ENCODE measurements around the gene ITGA3. TPM values are rescaled to one million over a fixed set of nuclear protein-coding genes. Genes with fewer than 3 reads are reported as not detected.

Gene ITGA3
- total RNA-seq, 1 donor from 2014 or later: 143 TPM

DNA sequence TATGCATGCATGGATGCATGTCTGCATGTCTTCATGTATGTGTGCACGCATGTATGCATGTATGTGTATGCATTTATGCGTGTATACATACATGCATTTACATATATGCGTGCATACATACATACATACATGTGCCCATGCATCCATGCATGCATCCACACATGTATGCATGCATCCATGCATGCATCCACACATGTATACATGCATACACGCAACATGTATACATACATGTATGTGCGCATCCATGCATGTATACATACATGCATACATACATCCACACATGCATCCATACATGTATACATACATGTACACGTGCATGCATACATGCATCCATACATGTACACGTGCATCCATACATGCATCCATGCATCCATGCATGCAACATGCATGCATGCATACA, 31.1 kb upstream of the ITGA3 start:
- no peak for TF ChIP-seq CTCF (IDR thresholded peaks at IDR 0.05; ENCODE audit: unreplicated experiment)
- H3K4me3 Mint-ChIP-seq: no peak overlapping the region

DNA sequence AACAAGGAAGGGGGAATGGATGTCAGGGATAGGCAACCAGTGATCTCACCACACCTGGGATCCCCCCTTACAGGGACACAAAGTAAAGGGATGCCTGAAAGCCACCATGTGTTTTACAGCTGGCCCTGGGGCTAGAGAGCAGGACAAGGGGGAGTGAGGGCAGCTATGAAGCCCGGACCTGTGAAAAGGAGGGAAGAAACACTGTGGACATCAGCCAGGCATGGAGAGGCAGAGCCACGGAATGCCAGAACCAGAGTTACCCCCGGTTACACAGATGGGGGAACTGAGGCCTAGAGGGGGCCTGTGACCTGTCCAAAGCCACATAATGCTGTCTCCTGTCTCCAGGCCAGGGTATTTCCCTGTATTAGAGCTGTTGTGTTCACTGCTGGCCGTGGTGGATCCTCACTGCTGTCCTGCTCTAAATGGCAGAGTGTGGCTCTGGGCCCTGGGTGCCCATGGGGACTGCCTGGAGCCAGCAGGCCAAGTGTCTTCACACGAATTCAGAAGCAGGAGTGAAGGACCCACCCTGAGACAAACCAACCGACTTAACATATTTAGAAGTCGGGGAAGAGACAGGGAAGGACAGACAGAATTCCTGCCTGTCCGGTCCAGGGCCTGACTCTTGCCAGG, 29.7 kb upstream of the ITGA3 start:
- no peak for DNase-seq (ENCODE audit: low spot score in 2 of 2, unreplicated experiment in 2 of 2)
- H3K27ac Mint-ChIP-seq: no peak overlapping the region
- no peak for TF ChIP-seq CTCF (IDR thresholded peaks at IDR 0.05; ENCODE audit: unreplicated experiment)
- no peaks in the 10 kb centered on the region for H3K36me3 Mint-ChIP-seq
- peaks cover 3% of the 10 kb centered on the region for H3K27me3 Mint-ChIP-seq (ENCODE audit: low read depth)
- H3K4me3 Mint-ChIP-seq: no peak overlapping the region
- peaks cover 35% of the 10 kb centered on the region for H3K4me1 Mint-ChIP-seq
- no peaks in the 10 kb centered on the region for H3K9me3 Mint-ChIP-seq

More for the DNA sequence above, 31.1 kb upstream of the ITGA3 start:
- H3K27me3 Mint-ChIP-seq (ENCODE audit: low read depth): peaks cover 3% of the 10 kb centered on the region
- H3K36me3 Mint-ChIP-seq: no peaks in the 10 kb centered on the region
- no peaks in the 10 kb centered on the region for H3K9me3 Mint-ChIP-seq
- peaks cover 33% of the 10 kb centered on the region for H3K4me1 Mint-ChIP-seq
- H3K27ac Mint-ChIP-seq: no peak overlapping the region
- DNase-seq (ENCODE audit: low spot score in 2 of 2, unreplicated experiment in 2 of 2): no peak

DNA sequence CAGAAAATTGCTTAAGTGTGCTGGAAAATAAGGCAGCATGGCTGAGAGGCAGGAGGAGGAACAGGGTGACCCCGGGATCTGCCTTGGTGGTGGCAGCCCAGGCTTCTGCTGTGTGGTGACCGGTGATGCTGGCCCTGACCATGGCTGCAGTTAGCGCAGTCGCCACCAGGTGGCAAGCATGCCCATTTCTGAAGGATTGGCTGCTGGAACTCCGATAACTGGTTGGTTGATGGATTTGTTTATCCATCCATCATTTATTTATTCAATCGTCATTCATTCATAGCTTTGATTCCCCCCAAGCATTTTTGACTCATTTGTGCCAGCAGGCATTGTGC, 29.1 kb upstream of the ITGA3 start:
- peak overlapping the region; percentile 36 for H3K4me3 Mint-ChIP-seq
- peak; percentile 54 to 90 for DNase-seq (ENCODE audit: low spot score in 2 of 2, unreplicated experiment in 2 of 2)
- peak; percentile 99 for TF ChIP-seq CTCF (IDR thresholded peaks at IDR 0.05; ENCODE audit: unreplicated experiment)
- H3K36me3 Mint-ChIP-seq: no peaks in the 10 kb centered on the region
- peaks cover 35% of the 10 kb centered on the region for H3K4me1 Mint-ChIP-seq
- no peaks in the 10 kb centered on the region for H3K27me3 Mint-ChIP-seq (ENCODE audit: low read depth)
- no peak overlapping the region for H3K27ac Mint-ChIP-seq
- H3K9me3 Mint-ChIP-seq: no peaks in the 10 kb centered on the region

GRCh38 chr17:50027172-50027880, 28.6 kb upstream of the ITGA3 start:
- Mint-ChIP-seq H3K4me3 (peak overlapping the region; percentile 56), H3K27me3 (ENCODE audit: low read depth) (no peaks in the 10 kb centered on the region), H3K4me1 (peaks cover 35% of the 10 kb centered on the region), H3K27ac (peak overlapping the region; percentile 93), H3K36me3 (no peaks in the 10 kb centered on the region), H3K9me3 (no peaks in the 10 kb centered on the region)
- TF ChIP-seq CTCF (IDR thresholded peaks at IDR 0.05; ENCODE audit: unreplicated experiment): peak; percentile 78
- DNase-seq (ENCODE audit: low spot score in 2 of 2, unreplicated experiment in 2 of 2): no peak

- Mint-ChIP-seq H3K36me3 (no peaks in the 10 kb centered on the region), H3K27ac (peak overlapping the region; percentile 93), H3K4me1 (peaks cover 30% of the 10 kb centered on the region), H3K27me3 (ENCODE audit: low read depth) (no peaks in the 10 kb centered on the region), H3K9me3 (no peaks in the 10 kb centered on the region), H3K4me3 (peak overlapping the region; percentile 39)
- TF ChIP-seq CTCF (IDR thresholded peaks at IDR 0.05; ENCODE audit: unreplicated experiment): no peak
- peak in 1 of 2 experiments; percentile 73 for DNase-seq (ENCODE audit: low spot score in 2 of 2, unreplicated experiment in 2 of 2)
Measured at GRCh38 chr17:50027881-50028735, 27.8 kb upstream of the ITGA3 start.
